SK-MEL-5 (cell line): ENCODE measurements around the gene MRPL27. TPM values are rescaled to one million over a fixed set of nuclear protein-coding genes. Genes with fewer than 3 reads are reported as not detected.

Experiments
- DNase-seq: peaks from one replicate; pipeline ENCODE4 v3.0.0-alpha.2; 2016; ENCODE audit warnings: low read depth, low spot score
- in situ Hi-C: cut with HindIII; loops from 2 replicates; pipeline ENCODE4 v1.10.0; 2016; ENCODE audit warnings: low sequenced_read_pairs, high pct_unique_total_duplicates, low pct_unique_long_range_greater_than_20kb
- small RNA-seq, 2 experiments: library from RNA; depleted of rRNA; stranded (forward); fragments of <200 nt; gene quantifications; one replicate each; pipeline ENCODE3, GENCODE V24; 2014
- total RNA-seq: library from RNA; depleted of rRNA; stranded (reverse); fragments of >200 nt; shearing (Covaris generic); gene quantifications from 2 replicates; pipeline ENCODE4 v1.2.3, GENCODE V29; 2014; rRNA removed

MRPL27 gene
- total RNA-seq, 1 experiment from 2014 or later, result 107 TPM

GRCh38 chr17:50332196-50332595, 40.8 kb downstream of the MRPL27 start:
- in situ Hi-C loops, result no loop called here
- DNase-seq, result no peak

- in situ Hi-C loops, result no loop called here
- DNase-seq, result no peak
These were observed 41.7 kb downstream of the MRPL27 start for GRCh38 chr17:50331085-50331791.

GRCh38 chr17:50330151-50330775, 42.7 kb downstream of the MRPL27 start:
- no peak for DNase-seq
- in situ Hi-C loops, result no loop called here

GRCh38 chr17:50329716-50330115, 43.3 kb downstream of the MRPL27 start:
- DNase-seq, result no peak

GRCh38 chr17:50328363-50329325, 44.3 kb downstream of the MRPL27 start:
- in situ Hi-C loops, result no loop called here
- no peak for DNase-seq

More at GRCh38 chr17:50329716-50330115, 43.3 kb downstream of the MRPL27 start:
- in situ Hi-C loops, result no loop called here

GRCh38 chr17:50326831-50327364, 46.1 kb downstream of the MRPL27 start:
- in situ Hi-C loops, result no loop called here
- no peak for DNase-seq

GRCh38 chr17:50325906-50326305, 47.1 kb downstream of the MRPL27 start:
- DNase-seq, result no peak
- in situ Hi-C loops, result no loop called here

GRCh38 chr17:50323060-50323459, 49.9 kb downstream of the MRPL27 start:
- in situ Hi-C loops, result no loop called here

GRCh38 chr17:50322271-50322670, 50.7 kb downstream of the MRPL27 start:
- no peak for DNase-seq
- in situ Hi-C loops, result no loop called here

More at GRCh38 chr17:50323060-50323459, 49.9 kb downstream of the MRPL27 start:
- DNase-seq, result no peak

GRCh38 chr17:50319306-50320004, 53.5 kb downstream of the MRPL27 start:
- DNase-seq, result no peak
- in situ Hi-C loops, result no loop called here

GRCh38 chr17:50318501-50319285, 54.3 kb downstream of the MRPL27 start:
- in situ Hi-C loops, result no loop called here
- DNase-seq, result no peak

Small RNA genes within 50 kb of the gene (small RNA-seq; reads per million reads assigned to genes)
- gene RF00019, result 0 reads per million in 2 experiments

Other genes with a start within 250 kb of the MRPL27 start
- gene SAMD14, start 243.0 kb downstream of the MRPL27 start, total RNA-seq, result 0.03 TPM in 1 of 2 replicates, not detected in the other
- 33.6 and 36.2 TPM in 2 replicates for gene PPP1R9B, start 222.5 kb downstream of the MRPL27 start, total RNA-seq
- not detected in 2 replicates for gene SGCA, start 207.2 kb downstream of the MRPL27 start, total RNA-seq
- gene COL1A1, start 171.6 kb downstream of the MRPL27 start, total RNA-seq, result 0.03 TPM in 2 replicates
- 0.08 and 1.3 TPM in 2 replicates for gene TMEM92, start 98.7 kb downstream of the MRPL27 start, total RNA-seq
- 31.7 and 34.2 TPM in 2 replicates for gene XYLT2, start 27.1 kb downstream of the MRPL27 start, total RNA-seq
- 9.9 and 13.0 TPM in 2 replicates for gene EME1, start within 50 bp of the MRPL27 start, total RNA-seq
- gene LRRC59, start 24.3 kb upstream of the MRPL27 start, total RNA-seq, result 174 and 177 TPM in 2 replicates
- 11.2 and 11.8 TPM in 2 replicates for gene ACSF2, start 53.0 kb upstream of the MRPL27 start, total RNA-seq
- not detected in 2 replicates for gene CHAD, start 95.7 kb upstream of the MRPL27 start, total RNA-seq
- gene RSAD1, start 105.7 kb upstream of the MRPL27 start, total RNA-seq, result 35.7 and 41.4 TPM in 2 replicates
- 0.32 and 1.5 TPM in 2 replicates for gene MYCBPAP, start 135.3 kb upstream of the MRPL27 start, total RNA-seq
- 0.03 TPM in 1 of 2 replicates, not detected in the other for gene EPN3, start 159.6 kb upstream of the MRPL27 start, total RNA-seq
- 46.6 and 50.9 TPM in 2 replicates for gene SPATA20, start 174.0 kb upstream of the MRPL27 start, total RNA-seq
- not detected in 2 replicates for gene CACNA1G, start 187.5 kb upstream of the MRPL27 start, total RNA-seq